Retinal pigment epithelial cell (primary cell): ENCODE measurements around the gene FREY1.
"Not testable (repeated sequence)": the region's sequence is repeated elsewhere in the genome, so short reads cannot be mapped to it uniquely, and the experiment has no call there.

Experiments used
- DNase-seq: peaks from one replicate; pipeline ENCODE4 v3.0.0-alpha.2; 2010; ENCODE audit warnings: low read depth
- H3K4me3 ChIP-seq: 2 replicates; pipeline ENCODE4 v1.5.1; 2011; ENCODE audit warnings: mild to moderate bottlenecking, low read length, control low read depth, moderate library complexity
- TF ChIP-seq, protein P1 (sequence below): conservative IDR thresholded peaks from 2 replicates; pipeline ENCODE4 v1.5.1; 2011; ENCODE audit warnings: low read depth, low read length, control low read depth, inconsistent platforms

The FREY1 gene

DNA sequence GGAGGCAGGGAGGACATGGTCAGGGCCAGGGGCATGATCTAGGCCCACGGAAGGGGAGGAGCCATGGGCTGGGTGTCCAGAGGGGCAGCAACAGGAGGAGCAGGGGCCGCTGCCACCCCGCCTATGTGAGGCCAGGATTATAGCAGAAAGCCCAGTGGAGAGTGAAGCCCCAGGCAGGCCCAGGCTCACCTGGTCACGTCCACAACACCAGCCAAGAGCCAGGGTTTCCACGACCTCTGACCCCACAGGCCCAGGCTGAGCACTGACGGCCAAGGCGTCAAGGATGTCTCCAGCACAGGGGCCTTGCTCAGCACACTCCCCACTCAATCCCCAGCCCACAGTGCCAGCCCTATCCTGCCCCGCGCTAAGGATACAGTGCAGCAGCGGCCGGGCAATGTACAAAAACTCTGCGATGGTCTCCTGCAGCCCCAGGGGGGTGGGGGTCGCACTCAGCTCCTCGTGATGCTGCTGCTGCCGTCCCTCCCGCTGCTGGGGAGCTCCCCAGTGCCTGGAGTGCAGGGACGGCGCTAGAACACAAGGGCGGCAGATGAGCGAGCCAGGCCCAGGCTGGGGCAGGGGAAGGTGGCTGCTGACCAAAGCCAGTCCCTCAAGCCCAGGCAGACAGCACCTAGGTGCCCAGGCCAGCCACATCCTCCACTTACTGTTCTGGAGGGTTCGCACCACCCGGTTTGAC is 7.0 kb upstream of the FREY1 start:
- TF ChIP-seq, protein P1, sequence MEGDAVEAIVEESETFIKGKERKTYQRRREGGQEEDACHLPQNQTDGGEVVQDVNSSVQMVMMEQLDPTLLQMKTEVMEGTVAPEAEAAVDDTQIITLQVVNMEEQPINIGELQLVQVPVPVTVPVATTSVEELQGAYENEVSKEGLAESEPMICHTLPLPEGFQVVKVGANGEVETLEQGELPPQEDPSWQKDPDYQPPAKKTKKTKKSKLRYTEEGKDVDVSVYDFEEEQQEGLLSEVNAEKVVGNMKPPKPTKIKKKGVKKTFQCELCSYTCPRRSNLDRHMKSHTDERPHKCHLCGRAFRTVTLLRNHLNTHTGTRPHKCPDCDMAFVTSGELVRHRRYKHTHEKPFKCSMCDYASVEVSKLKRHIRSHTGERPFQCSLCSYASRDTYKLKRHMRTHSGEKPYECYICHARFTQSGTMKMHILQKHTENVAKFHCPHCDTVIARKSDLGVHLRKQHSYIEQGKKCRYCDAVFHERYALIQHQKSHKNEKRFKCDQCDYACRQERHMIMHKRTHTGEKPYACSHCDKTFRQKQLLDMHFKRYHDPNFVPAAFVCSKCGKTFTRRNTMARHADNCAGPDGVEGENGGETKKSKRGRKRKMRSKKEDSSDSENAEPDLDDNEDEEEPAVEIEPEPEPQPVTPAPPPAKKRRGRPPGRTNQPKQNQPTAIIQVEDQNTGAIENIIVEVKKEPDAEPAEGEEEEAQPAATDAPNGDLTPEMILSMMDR: no peak
- no peak overlapping the region for H3K4me3 ChIP-seq
- no peak for DNase-seq

GRCh38 chr11:45913514-45913913 is 6.4 kb upstream of the FREY1 start:
- H3K4me3 ChIP-seq: no peak overlapping the region
- TF ChIP-seq, protein P1: no peak
- no peak for DNase-seq

DNA sequence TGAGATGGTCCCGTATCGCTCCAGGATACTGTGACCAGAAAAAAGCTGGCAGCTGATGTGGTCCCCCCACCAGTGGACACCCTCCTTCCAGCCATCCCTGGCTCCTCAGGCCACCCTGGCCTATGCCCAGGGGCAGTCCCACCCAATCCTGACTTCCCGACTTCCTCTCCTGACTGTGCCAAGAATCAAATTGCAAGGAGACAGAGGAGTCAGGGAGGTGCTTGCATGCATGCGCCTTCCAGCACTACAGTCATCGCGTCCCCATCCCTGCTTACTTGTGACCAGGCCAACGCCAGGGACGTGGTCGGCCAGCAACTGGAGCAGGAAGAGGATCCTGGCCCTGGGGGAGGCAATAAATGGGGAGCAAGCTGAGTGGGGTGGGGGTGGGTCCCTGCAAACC is 3.6 kb upstream of the FREY1 start:
- TF ChIP-seq, protein P1: no peak
- no peak for DNase-seq
- no peak overlapping the region for H3K4me3 ChIP-seq

GRCh38 chr11:45909594-45910475 is 2.8 kb upstream of the FREY1 start:
- H3K4me3 ChIP-seq: no peak overlapping the region
- TF ChIP-seq, protein P1: no peak
- no peak for DNase-seq

DNA sequence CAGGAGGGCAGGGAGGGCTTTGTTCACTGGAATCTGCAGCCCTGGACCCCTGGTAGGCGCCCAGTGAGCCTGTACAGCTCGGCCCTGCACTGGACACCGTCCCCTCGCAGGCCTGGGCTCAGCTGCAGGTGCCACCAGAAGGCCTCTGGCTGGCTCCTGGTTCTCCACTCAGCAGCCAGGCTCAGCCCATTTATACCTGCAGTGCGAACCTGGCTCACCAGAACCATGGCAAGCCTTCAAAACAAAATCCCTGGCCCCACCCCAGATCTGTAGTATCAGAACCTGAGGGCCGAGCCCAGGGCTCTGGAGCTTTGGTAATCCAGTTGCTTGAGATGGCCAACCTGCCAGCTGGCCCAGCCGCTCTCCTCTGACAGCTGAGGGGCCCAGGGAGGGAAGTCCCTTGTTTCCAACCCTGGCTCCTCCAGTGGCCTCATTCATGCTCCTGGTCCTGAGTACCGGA is 870 bp upstream of the FREY1 start:
- no peak for DNase-seq
- no peak overlapping the region for H3K4me3 ChIP-seq
- TF ChIP-seq, protein P1: no peak

DNA sequence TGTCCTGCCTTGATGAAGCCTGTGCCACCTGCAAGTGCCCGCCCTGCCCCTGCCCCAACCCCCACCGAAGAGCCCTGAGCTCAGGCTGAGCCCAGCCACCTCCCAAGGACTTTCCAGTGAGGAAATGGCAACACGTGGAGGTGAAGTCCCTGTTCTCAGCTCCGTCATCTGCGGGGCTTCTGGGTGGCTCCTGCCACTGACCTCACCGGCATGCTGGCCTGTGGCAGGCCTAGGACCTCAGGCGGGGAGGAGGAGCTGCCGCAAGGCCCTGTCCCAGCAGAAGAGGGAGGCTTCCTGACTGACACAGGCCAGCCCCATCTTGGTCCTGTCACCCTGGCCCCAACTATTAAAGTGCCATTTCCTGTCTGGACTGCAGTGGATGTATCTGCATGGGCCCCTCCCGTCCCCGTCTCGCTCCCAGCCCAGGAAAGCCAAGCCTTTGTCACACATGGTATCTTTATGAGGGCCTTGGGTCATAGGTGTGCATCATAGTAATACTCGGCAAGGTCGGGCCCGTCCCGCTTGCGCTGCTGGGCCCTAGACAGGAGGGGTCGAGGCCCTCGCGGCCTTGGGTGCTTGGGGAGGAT is 882 bp downstream of the FREY1 start:
- no peak for DNase-seq
- no peak overlapping the region for H3K4me3 ChIP-seq
- TF ChIP-seq, protein P1: no peak

GRCh38 chr11:45905576-45905975 is 1.5 kb downstream of the FREY1 start:
- not testable (repeated sequence) for H3K4me3 ChIP-seq, DNase-seq
